Stimulated activated CD4-positive, alpha-beta T cell treated with anti-CD3 and anti-CD28 coated beads, Interleukin-4, amount 100 ng/mL, for 4 hours (primary cell): Measurements from ENCODE around the gene PIM2.
A peak's percentile ranks its signal among the peaks of the same experiment; 100 is the strongest.
"Not testable (repeated sequence)": the region's sequence is repeated elsewhere in the genome, so short reads cannot be mapped to it uniquely, and the experiment has no call there.

Experiments
- DNase-seq, 2 experiments: peaks; one replicate each; pipeline ENCODE4 v3.0.0-alpha.2; 2020

PIM2 gene

DNA sequence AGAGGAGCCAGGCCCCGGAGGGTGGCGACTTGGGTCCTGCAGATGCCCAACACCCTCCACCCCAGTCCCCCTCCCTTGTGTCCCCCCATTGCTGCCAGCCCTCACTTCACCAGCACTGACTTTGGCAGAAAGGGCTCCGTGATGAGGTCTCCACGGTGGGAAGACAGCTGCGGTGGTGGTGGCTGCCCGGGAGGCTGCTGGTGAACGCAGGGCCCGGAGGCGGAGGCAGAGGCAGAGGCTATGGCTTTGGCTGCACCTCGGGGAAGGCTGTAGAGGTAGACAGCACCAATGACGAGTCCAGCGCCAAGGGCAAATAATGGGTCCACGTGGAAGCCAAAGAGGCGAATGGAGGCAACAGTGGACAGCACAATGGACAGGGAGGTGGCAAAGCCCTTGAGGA lies 14.2 kb downstream of the PIM2 start:
- no peak for DNase-seq

DNA sequence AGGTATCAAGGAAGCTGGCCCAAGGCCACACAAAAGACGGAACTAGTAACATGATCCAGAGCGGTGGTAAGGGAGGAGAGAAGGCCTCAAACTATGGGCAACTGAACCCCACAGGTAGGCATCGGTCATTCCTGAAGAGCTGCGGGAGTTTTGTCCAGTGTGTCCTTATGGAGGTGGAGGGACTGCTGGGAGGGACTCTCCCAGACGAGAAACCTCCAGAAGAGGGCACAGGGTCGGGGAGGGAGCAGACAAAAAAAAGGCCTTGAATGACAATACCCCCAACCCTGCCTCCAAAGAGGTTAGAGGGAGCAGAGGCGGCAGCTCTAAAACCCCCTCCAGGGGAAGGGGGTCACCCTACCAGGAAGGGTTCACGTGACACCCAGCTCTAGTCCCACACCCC lies 14.6 kb downstream of the PIM2 start:
- DNase-seq, result no peak

DNA sequence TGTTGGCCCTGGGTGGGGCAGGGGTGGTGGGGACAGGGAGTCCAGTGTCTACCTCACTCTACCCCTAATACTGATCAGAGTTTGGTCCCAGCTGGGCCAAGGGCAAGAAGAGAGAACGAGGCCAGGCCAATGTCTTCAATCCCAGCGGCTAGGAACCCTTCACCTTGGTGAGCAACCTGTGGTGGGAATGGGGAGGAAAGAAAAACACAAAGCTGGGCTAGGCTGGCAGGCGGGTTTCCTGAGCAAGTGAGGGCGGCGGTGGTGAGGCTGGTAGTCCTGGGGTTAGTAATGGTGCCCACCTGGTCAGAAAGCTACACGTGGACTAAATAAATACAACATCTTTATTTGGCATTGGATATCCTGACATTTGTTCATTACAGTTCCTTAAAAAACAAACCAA lies 15.5 kb downstream of the PIM2 start:
- no peak for DNase-seq

DNA sequence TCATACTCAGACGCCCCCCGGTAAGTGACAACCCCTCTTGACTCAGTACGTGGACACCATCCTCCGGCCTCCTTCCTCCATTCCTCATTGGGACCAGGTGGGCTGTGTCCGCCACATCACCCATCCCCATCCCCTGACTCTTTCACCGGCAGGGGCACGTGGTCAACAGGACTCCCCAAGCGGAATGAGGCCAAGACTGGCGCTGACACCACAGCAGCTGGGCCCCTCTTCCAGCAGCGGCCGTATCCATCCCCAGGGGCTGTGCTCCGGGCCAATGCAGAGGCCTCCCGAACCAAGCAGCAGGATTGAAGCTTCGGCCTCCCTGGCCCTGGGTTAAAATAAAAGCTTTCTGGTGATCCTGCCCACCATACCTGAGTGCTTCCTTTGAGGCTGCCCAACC lies 16.0 kb downstream of the PIM2 start:
- no peak for DNase-seq

DNA sequence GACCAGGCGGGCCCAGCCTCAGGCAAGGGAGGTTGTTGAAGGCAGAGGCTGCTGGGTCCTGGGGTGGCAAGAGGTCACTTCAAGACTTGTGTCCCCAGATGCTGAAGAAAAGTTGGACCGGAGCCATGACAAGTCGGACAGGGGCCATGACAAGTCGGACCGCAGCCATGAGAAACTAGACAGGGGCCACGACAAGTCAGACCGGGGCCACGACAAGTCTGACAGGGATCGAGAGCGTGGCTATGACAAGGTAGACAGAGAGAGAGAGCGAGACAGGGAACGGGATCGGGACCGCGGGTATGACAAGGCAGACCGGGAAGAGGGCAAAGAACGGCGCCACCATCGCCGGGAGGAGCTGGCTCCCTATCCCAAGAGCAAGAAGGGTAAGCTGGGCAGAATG lies 16.7 kb downstream of the PIM2 start:
- no peak for DNase-seq

DNA sequence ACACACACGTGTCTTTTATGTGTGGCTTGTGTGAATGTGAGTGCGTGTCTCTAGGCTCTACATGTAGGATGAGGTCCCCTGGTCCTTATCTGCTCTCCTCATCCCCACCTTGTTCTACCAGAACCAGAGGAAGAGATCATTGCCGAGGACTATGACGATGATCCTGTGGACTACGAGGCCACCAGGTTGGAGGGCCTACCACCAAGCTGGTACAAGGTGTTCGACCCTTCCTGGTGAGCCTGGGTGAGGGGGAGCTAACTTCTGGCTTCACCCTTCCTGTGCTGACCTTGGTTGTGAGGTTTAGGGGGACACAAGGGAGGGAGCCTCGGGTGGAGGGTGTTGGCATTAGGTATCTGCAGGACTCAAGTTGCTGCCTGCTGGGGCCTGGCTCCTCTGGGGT lies 17.8 kb downstream of the PIM2 start:
- DNase-seq, result no peak

DNA sequence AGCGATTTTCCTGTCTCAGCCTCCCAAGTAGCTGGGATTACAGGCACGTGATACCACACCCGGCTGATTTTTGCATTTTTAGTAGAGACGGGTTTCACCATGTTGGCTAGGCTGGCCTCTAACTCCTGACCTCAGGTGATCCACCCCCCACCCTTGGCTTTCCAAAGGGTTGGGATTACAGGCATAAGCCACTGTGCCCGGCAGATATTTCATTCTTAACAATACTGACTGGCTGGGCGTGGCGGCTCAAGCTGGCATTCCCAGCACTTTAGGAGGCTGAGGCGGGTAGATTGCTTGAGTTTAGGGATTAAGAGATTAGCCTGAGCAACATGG lies 19.8 kb downstream of the PIM2 start:
- no peak for DNase-seq

DNA sequence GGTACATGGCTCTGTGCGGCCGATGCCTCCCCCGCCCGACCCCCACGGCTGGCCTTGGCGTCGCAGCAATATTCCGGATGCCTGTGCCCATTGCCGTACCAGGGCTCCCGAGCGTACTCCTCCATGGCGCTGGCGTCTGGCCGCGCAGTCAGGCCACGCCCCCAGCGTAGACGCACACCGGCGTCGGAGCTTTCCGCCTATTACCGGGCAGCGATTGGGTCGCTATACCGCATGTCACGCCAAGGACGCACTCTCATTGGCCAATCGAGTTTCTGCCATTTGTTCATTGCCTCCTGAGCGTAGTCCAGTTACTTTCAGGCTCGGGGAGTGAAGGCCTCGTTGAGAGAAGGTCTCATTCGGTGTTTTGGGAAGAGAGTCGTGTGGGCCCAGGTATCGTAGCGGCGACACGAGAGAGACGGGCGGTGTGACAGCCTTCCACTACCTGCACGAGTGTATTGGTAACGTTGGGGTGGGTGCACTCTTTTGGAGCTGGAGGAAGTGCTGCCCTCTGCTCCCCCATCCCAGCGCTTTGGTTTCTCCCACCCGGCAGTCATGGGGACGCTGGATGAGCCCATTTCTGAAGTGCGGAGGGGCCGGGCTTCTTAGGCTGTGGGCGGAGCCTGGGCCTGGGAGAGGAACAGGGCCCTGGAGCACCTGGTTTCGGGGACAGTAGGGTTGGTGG lies 21.1 kb downstream of the PIM2 start, which contains the start of the genes PQBP1 and TIMM17B:
Gene PQBP1, plus strand, starts transcription at position 306 of the 682 bp plus-strand sequence. CDS start 580 bp downstream, outside the sequence.
Gene TIMM17B, minus strand, starts transcription at position 144 of the 682 bp plus-strand sequence. Its CDS starts 19 bp downstream, at position 125.
- DNase-seq, result peak; percentile 75 to 87

DNA sequence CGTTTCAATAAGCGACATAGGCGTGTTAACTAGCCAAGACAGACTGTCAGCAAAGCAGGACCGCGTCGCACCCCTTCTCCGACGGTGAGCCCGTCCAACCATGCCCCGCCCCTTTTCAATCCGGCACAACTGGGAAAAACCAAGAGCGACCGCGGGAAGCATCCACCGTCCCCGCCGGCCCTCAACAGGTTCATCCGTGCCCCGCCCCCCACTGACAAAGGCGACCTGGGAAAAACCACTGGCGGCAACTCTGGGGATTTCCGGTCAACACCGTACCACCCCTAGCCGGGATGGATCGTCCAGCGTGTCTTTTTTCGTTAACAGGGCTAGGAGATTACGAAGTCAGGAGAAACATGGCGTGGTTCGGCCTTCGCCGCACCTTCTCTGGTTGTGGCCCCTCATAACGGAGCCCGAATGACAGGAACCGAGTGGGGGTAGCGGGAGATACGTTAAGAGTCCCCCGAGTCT lies 21.6 kb downstream of the PIM2 start:
- peak; percentile 50 to 54 for DNase-seq

DNA sequence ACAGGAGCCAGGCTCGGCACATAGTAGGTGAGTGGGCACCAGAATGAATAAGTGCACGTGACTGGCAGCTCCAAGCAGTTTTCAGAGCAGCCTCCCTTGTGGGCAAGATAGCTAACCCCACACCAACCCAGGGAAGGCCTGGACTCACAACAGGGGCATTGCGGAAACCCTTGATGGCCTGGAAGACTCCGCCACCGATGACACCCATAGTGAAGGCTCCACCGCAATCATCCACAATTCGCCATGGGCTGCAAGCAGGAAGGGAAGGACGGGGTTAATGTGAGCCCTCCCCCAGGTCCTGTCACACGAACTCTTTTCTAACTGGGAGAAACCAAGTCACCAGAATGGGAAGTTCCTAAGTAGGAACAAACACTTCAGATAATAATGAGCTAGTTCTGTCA lies 22.2 kb downstream of the PIM2 start:
- DNase-seq, result no peak

DNA sequence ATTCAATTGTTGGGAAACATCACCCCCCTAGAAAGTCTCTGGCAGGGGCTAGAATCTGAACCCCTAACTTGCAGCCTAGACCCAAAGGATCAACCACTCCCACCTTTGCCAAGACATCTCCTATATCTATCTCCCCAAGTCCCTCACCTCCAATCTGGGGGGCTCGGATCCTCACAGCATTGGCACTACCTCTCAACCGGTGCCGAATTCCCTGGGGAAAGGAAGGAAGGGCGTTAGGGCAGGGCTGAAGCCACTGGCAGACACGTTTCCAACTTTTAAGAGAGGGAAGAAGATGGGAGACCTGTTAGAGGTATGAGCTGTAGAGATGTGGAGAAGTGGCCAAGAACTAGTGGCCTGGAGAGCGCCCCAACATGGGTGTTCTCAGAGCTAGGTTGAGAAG lies 23.9 kb downstream of the PIM2 start:
- no peak for DNase-seq

DNA sequence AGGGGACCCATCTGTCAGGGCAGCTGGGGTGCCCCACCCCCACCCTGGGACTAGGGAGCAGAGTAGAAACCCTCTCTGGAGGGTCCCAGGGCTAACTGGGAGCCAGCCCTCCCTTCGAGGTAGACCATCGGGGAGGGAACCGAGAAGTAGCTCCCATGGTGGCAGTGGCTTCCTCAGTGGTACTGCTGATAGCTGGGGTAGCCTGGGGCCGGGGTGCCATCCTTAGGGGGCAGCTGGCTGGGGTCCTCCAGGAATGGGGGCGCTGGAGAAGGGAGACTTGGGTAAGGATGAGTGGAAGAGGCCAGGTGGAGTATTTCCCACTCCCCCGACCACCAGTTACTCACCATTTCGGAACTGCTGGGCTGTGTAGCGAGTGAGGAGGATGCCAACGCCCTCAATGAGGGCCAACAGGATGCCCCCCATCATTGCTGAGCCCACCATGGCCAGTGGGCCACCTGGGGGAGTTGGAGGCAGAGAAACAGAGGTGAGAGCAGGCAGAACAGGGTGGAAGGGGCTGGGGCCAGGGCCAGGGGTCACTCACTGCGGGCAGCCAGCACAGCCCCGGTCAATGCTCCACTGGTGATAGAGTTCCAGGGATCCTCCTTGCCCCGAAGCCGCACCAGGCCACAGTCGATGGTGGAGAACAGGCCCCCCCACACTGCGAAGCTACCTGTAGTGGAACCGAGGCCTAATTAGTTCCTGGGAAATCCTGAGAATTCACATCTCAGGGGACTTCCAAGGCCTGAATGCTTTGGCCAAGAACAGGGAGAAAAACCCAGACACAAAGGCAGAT lies 25.1 kb downstream of the PIM2 start:
- DNase-seq, result no peak

DNA sequence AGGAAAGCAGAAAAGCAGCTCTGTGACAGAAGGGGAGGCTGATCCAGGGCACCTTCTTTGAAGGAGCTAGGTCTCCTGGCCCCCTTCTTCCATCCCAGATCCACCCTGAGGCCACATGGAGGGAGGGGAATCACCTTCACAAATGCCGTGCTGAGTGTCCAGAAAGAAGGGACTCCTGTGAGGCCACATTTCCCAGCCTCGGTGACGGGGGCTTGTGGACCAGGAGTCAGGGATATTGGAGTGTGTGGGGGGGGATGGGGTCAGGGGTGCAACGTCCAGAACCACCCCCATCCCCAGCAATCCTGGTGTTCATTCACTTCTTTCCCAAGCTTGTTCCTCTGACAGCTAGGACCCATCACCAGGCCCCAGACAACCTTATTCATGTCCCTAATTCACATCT lies 25.9 kb downstream of the PIM2 start:
- DNase-seq, result no peak

DNA sequence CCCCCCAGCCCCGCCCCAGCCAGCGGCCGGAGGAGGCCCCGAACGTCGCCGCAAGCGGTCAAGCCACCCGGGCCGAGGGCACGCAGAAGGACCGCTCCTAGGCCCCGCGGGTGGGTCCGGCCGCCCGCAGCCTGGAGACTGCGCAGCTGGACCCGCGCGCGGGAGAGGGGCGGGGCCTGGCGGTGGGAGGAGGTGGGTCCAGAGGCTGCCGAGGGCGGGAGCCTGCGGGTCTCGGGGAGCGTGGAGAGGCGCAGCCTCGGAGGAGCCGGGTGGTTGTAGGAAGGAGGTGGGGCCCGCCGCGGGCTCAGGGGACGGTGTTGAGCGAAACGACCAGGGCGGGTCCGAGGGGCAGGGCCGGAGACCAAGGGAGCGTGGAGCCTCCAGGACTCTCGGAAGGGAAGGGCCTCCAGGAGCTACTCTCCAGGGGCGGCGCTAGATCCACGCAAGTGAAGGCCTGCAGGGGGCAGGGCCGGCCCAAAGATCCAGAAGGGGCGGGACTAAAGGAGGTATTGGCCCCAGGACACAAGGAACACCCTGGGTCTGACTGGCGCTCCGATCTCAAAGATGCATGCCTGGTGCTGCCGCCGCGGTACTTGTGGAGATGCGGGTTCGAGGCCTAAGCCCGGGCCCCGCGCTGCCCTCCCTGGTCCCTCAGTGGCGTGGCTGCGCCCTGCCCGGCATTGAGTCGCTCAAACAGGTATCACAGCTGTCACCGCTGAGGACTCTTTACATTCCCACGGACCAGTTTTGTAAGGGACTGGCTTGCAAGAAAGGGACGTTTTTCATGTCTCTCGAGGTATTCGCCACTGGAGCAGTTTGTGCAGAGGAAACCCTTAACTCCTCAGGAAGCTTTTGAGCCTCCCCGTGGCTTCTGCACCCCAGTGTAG lies 27.2 kb downstream of the PIM2 start:
- peak; percentile 65 to 70 for DNase-seq

DNA sequence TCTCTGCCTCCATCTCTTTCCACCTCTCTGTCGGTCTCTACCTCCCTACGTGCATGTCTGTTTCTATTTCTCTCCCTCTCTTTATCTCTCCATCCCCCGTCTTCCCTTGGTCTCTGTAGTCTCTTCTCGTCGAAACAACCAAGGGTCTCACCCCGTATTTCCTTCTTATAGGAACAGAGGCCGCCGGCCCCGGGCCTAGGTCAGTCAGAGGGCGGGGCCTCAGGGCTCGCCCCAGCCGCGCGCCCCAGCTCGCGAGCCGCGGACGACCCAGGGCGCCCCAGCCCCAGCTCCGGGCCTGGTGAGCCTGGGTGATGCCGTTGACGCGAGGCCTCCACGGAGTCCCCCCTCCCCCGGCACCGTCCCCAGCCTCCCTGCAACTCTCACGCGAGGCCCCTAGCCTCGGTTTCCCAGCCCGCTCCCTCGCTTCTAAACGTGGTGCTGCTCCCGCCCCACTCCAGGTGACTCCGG lies 27.9 kb downstream of the PIM2 start:
- no peak for DNase-seq

DNA sequence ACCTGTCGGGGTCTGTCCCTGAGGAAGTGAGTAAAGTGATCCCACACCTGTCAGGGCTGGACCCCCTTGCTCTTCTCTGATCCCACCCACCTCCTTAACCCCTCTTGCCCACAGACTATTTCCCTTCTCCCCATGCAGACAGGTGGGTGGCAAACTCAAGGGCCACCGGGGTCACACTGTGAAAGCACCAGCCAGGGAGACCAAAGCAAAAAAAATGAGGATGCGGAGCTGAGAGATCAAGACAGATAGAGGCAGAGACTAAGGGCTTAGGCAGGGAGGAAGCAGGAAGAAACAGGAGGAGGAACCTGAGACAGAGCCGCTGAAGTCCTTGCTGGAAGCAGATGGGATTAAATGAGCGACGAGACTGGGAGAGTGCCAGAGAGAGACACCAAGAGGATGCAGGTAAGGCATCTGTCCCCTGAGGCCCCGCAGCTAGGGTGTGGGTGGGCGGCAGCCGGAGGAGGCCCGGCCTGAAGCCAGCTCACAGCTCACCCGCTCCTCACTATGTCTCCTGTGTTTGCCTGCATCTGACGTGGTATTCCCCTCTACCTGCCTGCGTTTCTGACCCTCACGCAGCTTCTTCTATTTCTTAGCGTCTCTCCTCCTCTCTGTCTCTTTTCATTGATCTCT lies 28.4 kb downstream of the PIM2 start:
- peak in 1 of 2 experiments; percentile 3 for DNase-seq

DNA sequence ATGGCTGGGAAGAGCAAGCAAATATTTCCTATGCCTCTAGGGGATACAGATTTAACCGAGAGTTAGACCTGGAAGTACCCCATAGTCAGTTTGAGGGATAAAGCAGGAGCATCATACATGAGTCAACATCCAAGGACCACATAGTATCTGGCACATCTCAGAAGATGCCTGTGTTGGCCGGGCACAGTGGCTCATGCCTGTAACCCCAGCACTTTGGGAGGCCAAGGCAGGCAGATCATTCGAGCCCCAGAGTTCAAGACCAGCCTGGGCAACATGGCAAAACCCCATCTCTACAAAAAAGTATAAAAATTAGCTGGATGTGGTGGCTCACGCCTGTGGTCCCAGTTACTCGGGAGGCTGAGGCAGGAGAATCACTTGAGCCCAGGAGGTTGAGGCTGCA lies 32.2 kb downstream of the PIM2 start:
- DNase-seq, result not testable (repeated sequence)

DNA sequence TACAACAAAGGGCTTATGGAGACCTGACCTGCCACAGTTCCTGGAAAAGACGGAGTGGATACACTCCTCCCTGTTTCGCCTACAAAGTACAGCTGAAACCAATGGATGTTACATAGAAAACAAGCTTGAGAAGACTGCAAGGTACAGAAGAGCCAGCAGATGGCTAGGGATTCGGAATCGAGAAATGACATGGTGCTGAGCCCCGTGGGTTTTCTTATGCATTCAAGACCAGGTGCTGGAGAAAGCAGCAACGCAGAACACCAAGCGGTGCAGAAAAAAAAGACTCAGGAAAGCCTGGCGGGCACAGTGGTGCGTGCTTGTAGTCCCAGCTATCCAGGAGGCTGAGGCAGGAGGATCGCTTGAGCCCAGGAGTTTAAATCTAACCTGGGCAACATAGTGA lies 35.1 kb downstream of the PIM2 start:
- no peak for DNase-seq

DNA sequence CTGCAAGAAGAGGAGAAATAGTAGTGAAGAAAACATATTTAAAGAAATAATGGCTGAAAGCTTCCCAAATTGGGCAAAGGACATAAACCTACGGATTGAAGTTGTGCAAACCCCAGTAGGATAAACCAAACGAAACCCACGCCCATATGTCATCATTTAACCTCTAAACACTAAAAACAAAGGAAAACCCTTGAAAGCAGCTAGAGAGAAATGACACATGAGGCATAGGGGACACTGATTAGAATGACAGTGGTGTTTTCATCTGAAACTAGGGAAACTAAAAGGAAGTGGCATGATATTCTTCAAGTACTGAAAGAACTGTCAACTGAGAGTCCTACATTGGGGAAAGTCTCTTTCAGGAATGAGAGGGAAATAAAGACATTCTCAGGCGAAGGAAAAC lies 41.9 kb downstream of the PIM2 start:
- DNase-seq, result not testable (repeated sequence)

DNA sequence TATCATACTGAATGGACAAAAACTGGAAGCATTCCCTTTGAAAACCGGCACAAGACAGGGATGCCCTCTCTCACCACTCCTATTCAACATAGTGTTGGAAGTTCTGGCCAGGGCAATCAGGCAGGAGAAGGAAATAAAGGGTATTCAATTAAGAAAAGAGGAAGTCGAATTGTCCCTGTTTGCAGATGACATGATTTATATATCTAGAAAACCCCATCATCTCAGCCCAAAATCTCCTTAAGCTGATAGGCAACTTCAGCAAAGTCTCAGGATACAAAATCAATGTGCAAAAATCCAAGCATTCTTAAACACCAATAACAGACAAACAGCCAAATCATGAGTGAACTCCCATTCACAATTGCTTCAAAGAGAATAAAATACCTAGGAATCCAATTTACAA lies 46.8 kb downstream of the PIM2 start:
- DNase-seq, result not testable (repeated sequence)

DNA sequence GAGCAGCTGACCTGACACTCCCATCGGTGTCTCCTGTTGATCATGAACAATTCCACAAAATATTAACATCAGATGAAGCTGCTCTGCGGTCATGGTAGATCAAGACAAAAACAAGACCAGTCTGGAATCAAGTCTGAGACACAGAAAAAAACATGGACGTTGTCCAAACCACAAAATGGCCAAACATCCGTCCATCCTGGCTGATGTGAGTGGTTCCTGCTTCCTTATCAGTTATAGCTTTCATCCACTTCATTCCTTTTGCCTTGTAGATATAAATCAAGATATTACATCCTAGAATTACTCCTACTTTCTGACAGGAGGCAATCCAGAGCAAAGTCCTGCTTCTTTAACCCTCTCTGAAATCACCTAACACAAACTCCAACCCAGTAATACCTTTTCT lies 54.6 kb downstream of the PIM2 start:
- DNase-seq, result no peak
